Renal pelvis (tissue), 12 donors: Measurements from ENCODE around the gene FOXS1. TPM values are rescaled to one million over a fixed set of nuclear protein-coding genes. Genes with fewer than 3 reads are reported as not detected.

Experiments
- DNase-seq: peaks from one replicate; pipeline ENCODE4 v3.0.0-alpha.2; 2013
- long read RNA-seq, 16 experiments: transcript quantifications; one replicate each; lab custom pipeline, GENCODE V29; 2026
- polyA plus RNA-seq, 3 donors: library from polyadenylated mRNA; unstranded; fragments of 120-200 nt; gene quantifications; one replicate each; pipeline ENCODE4 v1.2.1, GENCODE V29; 2013; ENCODE audit not compliant: insufficient read length in 3 of 3

Gene FOXS1
- polyA plus RNA-seq: 1 to 10 TPM; 7.6 to 9.2 (median 8.0) TPM
- long read RNA-seq, donor 1, transcript FOXS1-201 (1 exons, 1,319 nt): major isoform, 6 of 6 reads
- long read RNA-seq, donor 1, partial matches to known transcripts: 0 of 6 reads
- long read RNA-seq, donor 1, other reads (novel, unspliced or antisense): 0 of 6 reads
- long read RNA-seq, donor 2, transcript FOXS1-201 (1 exons, 1,319 nt): major isoform, 13 of 13 reads
- long read RNA-seq, donor 2, partial matches to known transcripts: 0 of 13 reads
- long read RNA-seq, donor 2, other reads (novel, unspliced or antisense): 0 of 13 reads
- long read RNA-seq, donor 3, transcript FOXS1-201 (1 exons, 1,319 nt): major isoform, 7 of 7 reads
- long read RNA-seq, donor 3, partial matches to known transcripts: 0 of 7 reads
- long read RNA-seq, donor 3, other reads (novel, unspliced or antisense): 0 of 7 reads
- long read RNA-seq, donor 4, transcript FOXS1-201 (1 exons, 1,319 nt): major isoform, 13 of 13 reads
- long read RNA-seq, donor 4, partial matches to known transcripts: 0 of 13 reads
- long read RNA-seq, donor 4, other reads (novel, unspliced or antisense): 0 of 13 reads
- long read RNA-seq, donor 5, transcript FOXS1-201 (1 exons, 1,319 nt): major isoform, 6 of 6 reads
- long read RNA-seq, donor 5, partial matches to known transcripts: 0 of 6 reads
- long read RNA-seq, donor 5, other reads (novel, unspliced or antisense): 0 of 6 reads
- long read RNA-seq, donor 6, partial matches to known transcripts: 0 of 4 reads
- long read RNA-seq, donor 6, other reads (novel, unspliced or antisense): 0 of 4 reads
- long read RNA-seq, donor 7, transcript FOXS1-201 (1 exons, 1,319 nt): major isoform, 22 of 22 reads
- long read RNA-seq, donor 7, partial matches to known transcripts: 0 of 22 reads
- long read RNA-seq, donor 7, other reads (novel, unspliced or antisense): 0 of 22 reads
- long read RNA-seq, donor 8, transcript FOXS1-201 (1 exons, 1,319 nt): major isoform, 7 of 7 reads
- long read RNA-seq, donor 8, partial matches to known transcripts: 0 of 7 reads
- long read RNA-seq, donor 8, other reads (novel, unspliced or antisense): 0 of 7 reads
- long read RNA-seq, donor 9, transcript FOXS1-201 (1 exons, 1,319 nt): major isoform, 10 of 10 reads
- long read RNA-seq, donor 9, partial matches to known transcripts: 0 of 10 reads
- long read RNA-seq, donor 9, other reads (novel, unspliced or antisense): 0 of 10 reads
- long read RNA-seq, donor 10, transcript FOXS1-201 (1 exons, 1,319 nt): major isoform, 7 of 7 reads
- long read RNA-seq, donor 10, partial matches to known transcripts: 0 of 7 reads
- long read RNA-seq, donor 10, other reads (novel, unspliced or antisense): 0 of 7 reads
- long read RNA-seq, donor 11, transcript FOXS1-201 (1 exons, 1,319 nt): major isoform, 16 of 16 reads
- long read RNA-seq, donor 11, partial matches to known transcripts: 0 of 16 reads
- long read RNA-seq, donor 11, other reads (novel, unspliced or antisense): 0 of 16 reads
- long read RNA-seq, donor 12, transcript FOXS1-201 (1 exons, 1,319 nt): major isoform, 7 of 7 reads
- long read RNA-seq, donor 12, partial matches to known transcripts: 0 of 7 reads
- long read RNA-seq, donor 12, other reads (novel, unspliced or antisense): 0 of 7 reads
- long read RNA-seq, donor 13, transcript FOXS1-201 (1 exons, 1,319 nt): major isoform, 10 of 10 reads
- long read RNA-seq, donor 13, partial matches to known transcripts: 0 of 10 reads
- long read RNA-seq, donor 13, other reads (novel, unspliced or antisense): 0 of 10 reads
- long read RNA-seq, donor 14, transcript FOXS1-201 (1 exons, 1,319 nt): major isoform, 20 of 20 reads
- long read RNA-seq, donor 14, partial matches to known transcripts: 0 of 20 reads
- long read RNA-seq, donor 14, other reads (novel, unspliced or antisense): 0 of 20 reads
- long read RNA-seq, donor 15, transcript FOXS1-201 (1 exons, 1,319 nt): major isoform, 6 of 6 reads
- long read RNA-seq, donor 15, partial matches to known transcripts: 0 of 6 reads
- long read RNA-seq, donor 15, other reads (novel, unspliced or antisense): 0 of 6 reads
- long read RNA-seq, donor 16, transcript FOXS1-201 (1 exons, 1,319 nt): major isoform, 5 of 5 reads
- long read RNA-seq, donor 16, partial matches to known transcripts: 0 of 5 reads
- long read RNA-seq, donor 16, other reads (novel, unspliced or antisense): 0 of 5 reads

GRCh38 chr20:31845300-31845863 lies at the start of gene FOXS1:
FOXS1 (minus strand) TSS chr20:31845604; CDS start chr20:31845542, 62 bp downstream.
- DNase-seq: peak; percentile 78

DNA sequence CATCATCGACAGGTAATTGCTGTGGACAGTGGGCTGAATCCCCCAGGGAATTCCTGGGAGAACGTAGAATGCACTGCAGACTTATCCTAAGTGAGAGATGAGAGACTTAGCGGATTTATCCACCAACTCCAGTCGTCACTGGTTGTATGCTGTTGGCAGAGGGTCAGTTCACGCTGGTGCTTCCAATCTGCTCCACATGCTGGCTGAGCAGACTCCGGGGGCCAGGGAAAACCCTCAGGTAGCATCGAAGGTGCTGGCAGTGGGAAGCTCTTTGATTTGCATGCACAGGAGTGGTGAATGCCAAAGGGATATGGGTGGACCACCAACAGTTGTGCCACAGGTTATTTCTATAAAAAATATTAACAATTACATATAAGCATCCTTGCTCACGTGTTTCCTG lies 45.2 kb upstream of the FOXS1 start:
- no peak for DNase-seq

GRCh38 chr20:31883829-31884228 lies 38.4 kb upstream of the FOXS1 start:
- DNase-seq: no peak

GRCh38 chr20:31881945-31882344 lies 36.5 kb upstream of the FOXS1 start:
- no peak for DNase-seq

DNA sequence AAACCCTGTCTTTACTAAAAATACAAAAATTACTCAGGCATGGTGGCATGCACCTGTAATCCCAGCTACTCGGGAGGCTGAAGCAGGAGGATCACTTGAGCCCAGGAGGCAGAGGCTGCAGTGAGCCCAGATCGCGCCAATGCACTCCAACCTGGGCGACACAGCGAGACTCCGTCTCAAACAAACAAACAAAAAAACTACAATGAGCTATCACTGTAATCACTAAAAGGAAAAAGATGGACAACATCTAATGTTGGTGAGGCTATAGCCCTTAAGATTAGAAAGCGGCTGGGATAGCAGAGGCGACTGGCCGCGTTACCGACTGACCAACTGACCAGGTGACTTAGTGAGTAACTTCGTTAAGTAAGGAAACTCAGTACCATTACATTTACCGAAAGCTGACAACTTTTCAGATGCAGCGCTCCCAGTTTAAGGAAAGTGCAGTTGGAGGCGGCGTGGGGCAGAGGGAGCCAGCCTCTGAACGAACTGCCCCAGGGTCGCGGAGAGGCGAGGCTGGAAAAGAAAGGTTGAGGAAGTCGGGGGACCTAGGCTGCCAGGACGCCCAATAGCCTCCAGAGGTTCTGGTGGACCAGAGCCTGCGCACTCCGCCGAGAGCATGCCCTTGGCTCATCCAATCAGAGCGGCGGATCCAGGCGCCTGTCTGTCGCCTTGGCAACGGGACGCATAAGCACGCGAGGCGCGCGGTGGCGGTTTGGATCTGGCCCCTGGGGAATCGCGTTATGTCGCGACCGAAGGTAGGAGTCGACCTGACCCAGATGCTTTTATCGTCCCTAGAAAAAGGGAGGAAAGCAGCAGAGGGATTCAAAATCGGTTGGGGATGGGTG lies 34.0 kb upstream of the FOXS1 start:
- DNase-seq: peak; percentile 94

- no peak for DNase-seq
Measured at GRCh38 chr20:31877684-31878083, 32.3 kb upstream of the FOXS1 start.

GRCh38 chr20:31875671-31876070 lies 30.3 kb upstream of the FOXS1 start:
- DNase-seq: no peak

DNA sequence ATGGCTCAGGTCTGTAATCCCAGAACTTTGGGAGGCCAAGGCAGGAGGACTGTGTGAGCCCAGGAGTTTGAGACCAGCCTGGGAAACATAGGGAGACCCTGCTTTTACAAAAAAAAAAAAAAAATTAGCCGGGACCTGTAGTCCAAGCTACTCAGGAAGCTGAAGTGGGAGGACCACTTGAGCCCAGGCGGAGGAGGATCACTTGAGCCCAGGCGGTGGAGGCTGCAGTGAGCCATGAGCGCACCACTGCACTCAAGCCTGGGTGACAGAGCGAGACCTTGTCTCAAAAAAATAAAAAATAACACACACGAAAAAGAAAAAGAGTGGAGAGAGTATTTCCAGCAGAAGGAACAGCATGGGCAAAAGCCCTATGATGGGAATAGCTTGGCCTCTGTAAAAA lies 27.0 kb upstream of the FOXS1 start:
- no peak for DNase-seq

DNA sequence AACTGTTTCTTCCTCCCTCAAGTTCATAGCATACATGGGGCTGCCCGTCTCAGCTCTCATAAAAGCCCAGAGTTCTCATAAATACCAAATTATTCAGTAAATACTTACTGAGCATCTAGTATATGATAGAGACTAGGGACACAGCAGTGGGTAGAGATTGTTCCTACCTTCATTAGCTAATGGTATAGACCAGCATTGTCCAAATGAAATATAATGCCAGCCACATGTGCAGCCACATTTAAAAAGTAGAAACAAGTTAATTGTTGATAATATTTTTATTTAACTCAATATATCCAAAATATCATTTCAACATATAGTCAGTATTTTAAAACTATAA lies 26.2 kb upstream of the FOXS1 start:
- no peak for DNase-seq

DNA sequence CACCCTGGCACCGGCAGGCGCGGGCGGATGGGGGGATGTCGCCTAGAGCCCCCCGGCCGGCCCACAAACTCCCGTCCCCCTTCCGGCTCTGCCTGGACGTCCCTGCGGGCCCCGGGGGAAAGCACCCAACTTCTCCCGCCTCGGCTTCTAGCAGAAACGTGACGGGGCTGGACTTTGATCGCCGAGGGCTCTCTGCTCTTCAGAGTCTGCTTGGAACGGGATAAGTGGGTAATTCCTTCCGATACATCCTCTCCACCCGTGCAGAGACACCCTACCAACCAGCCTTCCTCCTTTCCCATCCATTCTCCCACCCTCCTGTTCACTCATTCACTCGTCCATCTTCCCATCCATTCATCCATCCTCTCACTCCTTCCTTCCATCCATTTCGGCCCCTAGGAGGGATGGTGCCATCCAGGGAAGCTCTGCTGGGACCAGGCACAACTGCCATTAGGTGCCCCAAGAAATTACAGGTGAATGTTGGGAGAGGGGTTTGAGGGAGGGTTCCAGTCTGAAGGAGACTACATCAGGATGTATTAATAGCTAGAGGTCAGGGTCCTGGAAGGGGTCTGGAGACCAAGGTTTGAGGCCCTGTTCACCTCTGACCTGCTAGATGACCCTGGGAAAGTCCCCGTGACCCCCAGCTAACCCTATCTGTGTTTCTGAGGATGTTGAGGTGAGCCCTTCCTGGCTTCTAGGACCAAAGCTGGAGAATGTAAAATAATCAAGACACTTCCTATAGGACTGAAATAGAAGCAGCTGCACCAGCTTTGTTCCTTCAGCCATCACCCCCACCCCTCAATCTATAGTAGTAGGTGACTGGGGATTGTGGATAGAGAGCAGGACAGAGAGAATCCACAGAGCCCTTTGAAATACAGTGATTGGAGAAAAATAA lies 25.6 kb upstream of the FOXS1 start:
- no peak for DNase-seq

DNA sequence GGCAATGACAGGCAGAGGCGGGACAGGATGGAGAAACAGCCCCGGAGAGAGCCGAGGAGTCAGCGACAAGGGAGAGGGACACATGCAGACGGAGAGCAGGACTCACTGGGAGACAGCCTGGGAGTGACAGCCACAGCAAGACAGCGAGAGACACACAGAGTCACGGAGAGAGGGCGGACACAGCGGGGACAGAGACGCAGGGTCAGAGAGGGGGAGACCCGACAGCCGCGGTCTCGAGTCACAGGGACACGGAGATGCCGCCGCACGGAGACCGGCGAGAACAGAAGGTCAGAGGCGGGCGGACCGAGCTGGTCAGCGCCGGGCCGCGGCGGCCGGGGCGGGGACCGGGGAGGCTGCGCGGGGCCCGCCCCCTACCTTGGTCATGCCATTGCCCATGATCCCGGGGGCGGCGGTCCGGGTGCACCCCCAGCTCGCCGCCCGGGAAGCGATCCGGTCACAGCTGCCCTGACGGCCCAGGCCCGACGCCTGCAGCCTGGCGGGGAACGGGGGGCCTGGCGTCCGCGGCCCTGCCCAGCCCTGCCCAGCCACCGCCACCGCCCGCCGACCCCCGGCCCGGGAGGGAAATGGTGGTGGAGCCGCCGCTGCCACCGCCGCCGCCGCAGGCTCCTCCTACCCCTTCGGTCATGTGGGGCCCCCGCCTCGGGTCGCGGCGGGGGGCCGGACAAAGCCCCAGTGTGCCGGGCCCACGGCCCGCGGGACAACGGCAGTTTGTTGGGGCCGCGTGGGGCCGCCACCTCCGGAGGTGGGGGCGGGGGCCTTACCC lies 24.7 kb upstream of the FOXS1 start, which contains the start of the genes DUSP15 and TTLL9:
DUSP15 (minus strand) TSS at position 586 of the 784 bp plus-strand sequence; CDS start at position 396, 190 bp downstream.
TTLL9 (plus strand) TSS at position 693 of the 784 bp plus-strand sequence. CDS start 493 bp downstream, outside the sequence.
- DNase-seq: no peak

GRCh38 chr20:31869673-31869941 lies 24.2 kb upstream of the FOXS1 start:
- DNase-seq: no peak

- no peak for DNase-seq
Measured at GRCh38 chr20:31868853-31869672, 23.7 kb upstream of the FOXS1 start.

DNA sequence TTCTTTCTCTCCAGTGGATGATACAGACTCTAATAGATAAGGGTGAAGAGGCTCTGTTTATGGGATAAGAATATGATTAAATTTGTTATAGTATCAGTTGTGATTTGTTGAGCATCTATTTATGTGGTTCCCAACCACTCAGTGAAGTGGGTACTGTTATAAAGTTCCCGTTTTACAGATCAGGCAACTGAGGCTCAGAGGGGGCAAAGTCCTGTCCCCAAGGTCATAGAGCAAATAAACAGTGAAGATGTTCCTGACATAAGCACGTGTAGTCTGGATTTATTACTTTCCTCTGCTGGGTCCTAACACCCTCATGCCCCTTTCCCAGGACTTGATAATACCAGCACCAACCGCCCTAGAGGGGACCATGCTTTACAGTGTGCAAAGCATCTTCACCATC lies 20.8 kb upstream of the FOXS1 start:
- no peak for DNase-seq

GRCh38 chr20:31864521-31865400 lies 19.4 kb upstream of the FOXS1 start:
- no peak for DNase-seq
